Loucy (cell line): ENCODE results near the gene ANKRD39.
"Not testable (repeated sequence)": the region's sequence is repeated elsewhere in the genome, so short reads cannot be mapped to it uniquely, and the experiment has no call there.

Experiments
- H2AFZ ChIP-seq: fragments of 200-600 bp; sonication (generic); 2 replicates; pipeline ENCODE4 v1.6.0; 2016; ENCODE audit warnings: antibody characterized with exemption, mild to moderate bottlenecking, low read length, moderate library complexity
- H3F3A ChIP-seq: fragments of 200-600 bp; 2 replicates; pipeline ENCODE4 v1.6.0; 2016; ENCODE audit warnings: antibody characterized with exemption, low read depth, mild to moderate bottlenecking
- H3K27me3 ChIP-seq: fragments of 200-600 bp; sonication (generic); 2 replicates; pipeline ENCODE4 v1.6.1; 2014; ENCODE audit warnings: low read length, mild to moderate bottlenecking; ENCODE audit not compliant: insufficient read depth, poor library complexity, severe bottlenecking
- H3K36me3 ChIP-seq: fragments of 200-600 bp; sonication (generic); 2 replicates; pipeline ENCODE4 v1.6.1; 2016; ENCODE audit warnings: low read length; ENCODE audit not compliant: insufficient read depth
- H3K4me1 ChIP-seq: fragments of 200-600 bp; sonication (generic); 2 replicates; pipeline ENCODE4 v1.5.1; 2014; ENCODE audit warnings: low read length, mild to moderate bottlenecking; ENCODE audit not compliant: insufficient read depth, poor library complexity, severe bottlenecking
- H3K4me2 ChIP-seq: fragments of 200-600 bp; sonication (generic); 2 replicates; pipeline ENCODE4 v1.6.0; 2014; ENCODE audit warnings: antibody characterized with exemption, low read length, low read depth, mild to moderate bottlenecking; ENCODE audit not compliant: poor library complexity, severe bottlenecking
- H3K4me3 ChIP-seq: fragments of 200-600 bp; sonication (generic); 2 replicates; pipeline ENCODE4 v1.5.1; 2014; ENCODE audit warnings: low read length, mild to moderate bottlenecking, mixed read lengths; ENCODE audit not compliant: poor library complexity, severe bottlenecking
- H3K79me2 ChIP-seq: fragments of 200-600 bp; sonication (generic); 2 replicates; pipeline ENCODE4 v1.6.1; 2014; ENCODE audit warnings: low read length; ENCODE audit not compliant: insufficient read depth
- H3K9ac ChIP-seq: fragments of 200-600 bp; sonication (generic); 2 replicates; pipeline ENCODE4 v1.6.0; 2014; ENCODE audit warnings: mild to moderate bottlenecking, low read depth, low read length, moderate library complexity; ENCODE audit not compliant: poor library complexity, severe bottlenecking
- H3K9me2 ChIP-seq: fragments of 200-600 bp; sonication (generic); replicated peaks from 2 replicates; pipeline ENCODE4 v1.6.1; 2016; ENCODE audit warnings: low read depth, low read length, mixed read lengths
- H3K9me3 ChIP-seq: fragments of 200-600 bp; sonication (generic); 2 replicates; pipeline ENCODE4 v1.6.1; 2014; ENCODE audit warnings: mild to moderate bottlenecking, antibody characterized with exemption, low read length, low read depth; ENCODE audit not compliant: insufficient read depth
- H4K20me1 ChIP-seq: fragments of 200-600 bp; sonication (generic); 2 replicates; pipeline ENCODE4 v1.6.0; 2014; ENCODE audit warnings: antibody characterized with exemption, low read length, mild to moderate bottlenecking; ENCODE audit not compliant: insufficient read depth, poor library complexity, severe bottlenecking
- EZH2phosphoT487 ChIP-seq: fragments of 200-600 bp; IDR thresholded peaks from 2 replicates; pipeline ENCODE4 v1.6.1; 2018; ENCODE audit warnings: antibody characterized with exemption, mild to moderate bottlenecking, moderate library complexity, borderline replicate concordance
- TF ChIP-seq, protein P1 (sequence below): fragments of 200-600 bp; sonication (generic); conservative IDR thresholded peaks from 2 replicates; pipeline ENCODE4 v1.5.1; 2014; ENCODE audit warnings: mild to moderate bottlenecking, antibody characterized with exemption, low read length

ANKRD39 gene

DNA sequence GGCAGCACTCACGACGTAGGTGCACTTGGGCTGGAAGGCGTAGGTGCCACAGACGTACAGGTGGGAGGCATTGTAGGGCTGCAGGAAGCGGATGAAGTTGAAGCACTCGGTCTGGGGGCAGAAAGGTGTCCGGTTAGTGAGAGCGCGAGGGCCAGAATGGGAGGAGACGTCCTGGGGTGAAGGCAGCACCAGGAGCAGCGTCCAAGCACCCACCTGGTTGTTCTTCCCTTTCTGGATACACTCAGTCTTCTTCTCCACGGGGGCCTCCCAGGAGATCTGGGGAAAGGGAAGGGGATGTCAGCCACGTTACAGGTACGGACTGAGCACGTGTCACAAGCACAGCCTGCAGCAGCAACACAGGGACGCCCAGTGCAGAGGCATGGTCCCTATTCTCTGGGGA, 7.8 kb upstream of the ANKRD39 start:
- Histone ChIP-seq H3K4me3 (no peak overlapping the region), H3K9me3 (no peaks in the 10 kb centered on the region), H3K9ac (no peak overlapping the region), H3K9me2 (no peaks in the 10 kb centered on the region), H2AFZ (no peak overlapping the region), H3F3A (no peaks in the 10 kb centered on the region), H4K20me1 (peaks cover 40% of the 10 kb centered on the region), H3K36me3 (peaks cover 42% of the 10 kb centered on the region; the same call in 1 of the 2 replicates), H3K4me2 (peak overlapping the region; percentile 93), H3K79me2 (peaks cover 52% of the 10 kb centered on the region), H3K4me1 (peaks cover 16% of the 10 kb centered on the region), H3K27me3 (peaks cover 3% of the 10 kb centered on the region)
- TF ChIP-seq EZH2phosphoT487 = no peak
- TF ChIP-seq, protein P1, sequence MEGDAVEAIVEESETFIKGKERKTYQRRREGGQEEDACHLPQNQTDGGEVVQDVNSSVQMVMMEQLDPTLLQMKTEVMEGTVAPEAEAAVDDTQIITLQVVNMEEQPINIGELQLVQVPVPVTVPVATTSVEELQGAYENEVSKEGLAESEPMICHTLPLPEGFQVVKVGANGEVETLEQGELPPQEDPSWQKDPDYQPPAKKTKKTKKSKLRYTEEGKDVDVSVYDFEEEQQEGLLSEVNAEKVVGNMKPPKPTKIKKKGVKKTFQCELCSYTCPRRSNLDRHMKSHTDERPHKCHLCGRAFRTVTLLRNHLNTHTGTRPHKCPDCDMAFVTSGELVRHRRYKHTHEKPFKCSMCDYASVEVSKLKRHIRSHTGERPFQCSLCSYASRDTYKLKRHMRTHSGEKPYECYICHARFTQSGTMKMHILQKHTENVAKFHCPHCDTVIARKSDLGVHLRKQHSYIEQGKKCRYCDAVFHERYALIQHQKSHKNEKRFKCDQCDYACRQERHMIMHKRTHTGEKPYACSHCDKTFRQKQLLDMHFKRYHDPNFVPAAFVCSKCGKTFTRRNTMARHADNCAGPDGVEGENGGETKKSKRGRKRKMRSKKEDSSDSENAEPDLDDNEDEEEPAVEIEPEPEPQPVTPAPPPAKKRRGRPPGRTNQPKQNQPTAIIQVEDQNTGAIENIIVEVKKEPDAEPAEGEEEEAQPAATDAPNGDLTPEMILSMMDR = no peak

DNA sequence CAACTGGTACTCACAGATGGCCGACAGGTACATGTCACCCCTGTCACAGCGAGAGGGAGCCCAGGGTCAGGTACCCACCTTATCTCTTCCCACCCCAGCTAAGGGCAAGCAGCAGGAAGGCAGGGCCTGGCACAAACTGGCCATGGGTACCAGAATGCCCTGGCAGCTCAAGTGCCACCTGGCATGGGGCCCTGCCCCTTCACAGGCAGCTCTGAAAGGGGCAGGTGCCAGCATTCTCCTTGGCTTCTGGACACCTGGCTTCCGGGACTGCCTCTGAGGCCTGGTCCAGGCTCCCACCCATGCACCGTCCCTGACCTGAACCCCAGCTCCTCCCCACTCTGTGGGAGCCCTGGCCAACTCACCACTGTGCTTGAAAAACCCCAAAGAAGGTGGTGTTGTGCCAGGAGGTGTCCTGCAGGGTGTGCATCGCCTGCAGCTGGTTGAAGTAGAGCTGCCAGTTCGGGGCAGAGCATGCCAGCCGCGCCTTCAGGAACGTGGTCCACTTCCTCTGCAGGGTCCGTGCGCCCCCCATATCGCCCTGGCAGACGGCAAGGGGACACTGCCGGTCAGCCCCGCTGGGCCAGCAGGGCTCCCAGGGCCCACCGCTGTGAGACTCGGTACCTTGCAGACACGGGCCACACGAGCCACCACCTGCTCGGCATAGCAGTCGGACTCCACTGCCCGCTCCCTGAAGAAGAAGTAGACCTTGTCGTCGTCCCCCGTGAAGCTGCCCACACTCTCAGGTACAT, 6.7 kb upstream of the ANKRD39 start:
- H3K79me2 ChIP-seq = peaks cover 52% of the 10 kb centered on the region
- no peaks in the 10 kb centered on the region for H3F3A ChIP-seq
- no peak for TF ChIP-seq EZH2phosphoT487
- TF ChIP-seq, protein P1 = no peak
- H3K9ac ChIP-seq = no peak overlapping the region
- H3K4me3 ChIP-seq = no peak overlapping the region
- no peaks in the 10 kb centered on the region for H3K9me3 ChIP-seq
- H3K4me1 ChIP-seq = peaks cover 18% of the 10 kb centered on the region
- H3K27me3 ChIP-seq = peaks cover 3% of the 10 kb centered on the region
- no peak overlapping the region for H2AFZ ChIP-seq
- no peak overlapping the region for H3K4me2 ChIP-seq
- no peaks in the 10 kb centered on the region for H3K9me2 ChIP-seq
- H4K20me1 ChIP-seq = peaks cover 40% of the 10 kb centered on the region
- H3K36me3 ChIP-seq = peaks cover 44% of the 10 kb centered on the region; the same call in 1 of the 2 replicates

DNA sequence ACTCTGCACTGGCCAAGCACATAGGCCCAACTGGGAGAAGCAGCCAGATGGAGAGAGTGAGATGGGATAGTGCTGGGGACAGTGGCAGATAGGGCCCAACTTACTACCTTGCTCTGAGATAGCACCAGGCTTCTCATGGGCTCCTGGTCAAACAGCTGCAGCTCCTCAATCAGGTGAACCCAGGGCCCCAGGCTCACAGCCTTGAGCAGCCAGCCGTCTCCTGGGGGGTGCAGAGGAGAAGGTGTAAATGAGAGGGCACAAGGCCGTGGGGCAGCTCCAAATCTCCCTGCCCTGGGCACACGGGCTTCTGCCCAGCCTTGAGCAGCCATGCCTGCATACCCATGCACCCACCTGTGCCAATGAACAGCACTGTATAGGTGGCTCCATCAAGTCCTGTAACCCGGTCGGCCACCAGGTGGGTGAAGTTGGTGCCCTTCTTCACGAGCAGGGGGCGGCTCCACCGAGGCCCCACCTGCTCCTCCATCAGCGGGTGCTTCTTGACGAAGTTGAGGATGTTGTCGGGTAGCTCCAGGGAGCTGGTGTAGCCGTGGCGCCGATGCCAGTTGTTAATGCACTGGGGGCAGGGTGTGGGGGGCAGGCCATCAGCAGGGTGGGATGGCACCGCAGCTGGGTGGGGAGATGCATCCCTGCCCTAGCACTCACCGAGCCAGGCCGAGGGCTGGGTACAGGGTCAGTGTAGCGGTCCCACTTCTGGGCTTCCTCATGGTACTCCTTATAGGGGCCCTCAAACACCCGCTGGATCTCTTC, 5.9 kb upstream of the ANKRD39 start:
- H2AFZ ChIP-seq = no peak overlapping the region
- H3K4me3 ChIP-seq = no peak overlapping the region
- peaks cover 40% of the 10 kb centered on the region for H4K20me1 ChIP-seq
- no peaks in the 10 kb centered on the region for H3K9me2 ChIP-seq
- no peak overlapping the region for H3K9ac ChIP-seq
- H3K27me3 ChIP-seq = peaks cover 2% of the 10 kb centered on the region
- H3K79me2 ChIP-seq = peaks cover 47% of the 10 kb centered on the region
- H3K4me2 ChIP-seq = no peak overlapping the region
- H3K9me3 ChIP-seq = no peaks in the 10 kb centered on the region
- H3F3A ChIP-seq = no peaks in the 10 kb centered on the region
- H3K36me3 ChIP-seq = peaks cover 44% of the 10 kb centered on the region; the same call in 1 of the 2 replicates
- TF ChIP-seq, protein P1 = no peak
- H3K4me1 ChIP-seq = peaks cover 18% of the 10 kb centered on the region

DNA sequence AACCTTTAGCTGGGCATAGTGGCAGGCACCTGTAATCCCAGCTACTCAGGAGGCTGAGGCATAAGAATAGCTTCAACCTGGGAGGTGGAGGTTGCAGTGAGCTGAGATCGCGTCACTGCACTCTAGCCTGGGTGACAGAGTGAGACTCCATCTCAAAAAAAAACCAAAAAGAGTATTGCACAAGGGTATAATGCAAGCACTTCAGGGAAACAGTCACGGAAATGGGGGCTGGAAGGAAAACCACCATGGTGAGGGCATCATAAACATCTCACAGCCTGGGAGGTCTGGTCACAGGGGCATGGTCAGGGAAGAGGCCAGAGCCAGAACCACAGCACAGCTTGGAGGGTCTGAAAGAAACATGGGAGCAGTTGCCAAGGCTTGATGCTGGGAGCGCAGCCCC, 5.2 kb upstream of the ANKRD39 start:
- not testable (repeated sequence) for H3F3A ChIP-seq, H2AFZ ChIP-seq, H3K4me3 ChIP-seq, H3K4me2 ChIP-seq, H3K9me2 ChIP-seq, H3K9ac ChIP-seq, H3K27me3 ChIP-seq, H3K9me3 ChIP-seq
- H3K36me3 ChIP-seq = peaks cover 44% of the 10 kb centered on the region; the same call in 1 of the 2 replicates
- H3K4me1 ChIP-seq = peaks cover 17% of the 10 kb centered on the region
- H3K79me2 ChIP-seq = peaks cover 40% of the 10 kb centered on the region
- H4K20me1 ChIP-seq = peaks cover 39% of the 10 kb centered on the region
